RWPE2 (cell line): ENCODE data around the gene MAP4K2.

Experiments
- ATAC-seq: fragments of 200-7000 bp; cut with Tn5 transposase; 3 replicates; pipeline ENCODE4 v1.9.1; 2021; ENCODE audit warnings: low read depth
- DNase-seq: peaks from one replicate; pipeline ENCODE4 v3.0.0-alpha.2; 2020; ENCODE audit warnings: low spot score
- H3K27ac ChIP-seq: fragments of 450-650 bp; 2 replicates; pipeline ENCODE4 v1.5.1; 2017; ENCODE audit warnings: mild to moderate bottlenecking; ENCODE audit not compliant: poor library complexity, severe bottlenecking
- H3K27me3 ChIP-seq: fragments of 250-450 bp; sonication (Bioruptor Pico); 2 replicates; pipeline ENCODE4 v1.5.1; 2021; ENCODE audit warnings: mild to moderate bottlenecking, moderate library complexity; ENCODE audit not compliant: insufficient read depth, poor library complexity, severe bottlenecking
- H3K36me3 ChIP-seq: fragments of 250-450 bp; sonication (Bioruptor Pico); 2 replicates; pipeline ENCODE4 v1.5.1; 2020; ENCODE audit warnings: low read depth, mild to moderate bottlenecking, moderate library complexity
- H3K4me1 ChIP-seq: fragments of 250-450 bp; sonication (Bioruptor Pico); 2 replicates; pipeline ENCODE4 v1.5.1; 2021; ENCODE audit warnings: mild to moderate bottlenecking, moderate library complexity; ENCODE audit not compliant: insufficient read depth, poor library complexity, severe bottlenecking
- H3K4me3 ChIP-seq: fragments of 250-450 bp; sonication (Bioruptor Pico); 2 replicates; pipeline ENCODE4 v1.5.1; 2021; ENCODE audit warnings: mild to moderate bottlenecking, moderate library complexity; ENCODE audit not compliant: severe bottlenecking
- H3K9me3 ChIP-seq: fragments of 250-450 bp; sonication (Bioruptor Pico); 2 replicates; pipeline ENCODE4 v1.5.1; 2021; ENCODE audit warnings: mild to moderate bottlenecking, moderate library complexity; ENCODE audit not compliant: severe bottlenecking
- CTCF ChIP-seq: fragments of 450-650 bp; IDR thresholded peaks from one replicate; pipeline ENCODE4 v1.5.1; 2017; ENCODE audit warnings: mild to moderate bottlenecking, moderate library complexity; ENCODE audit not compliant: poor library complexity, severe bottlenecking

The MAP4K2 gene

GRCh38 chr11:64769283-64769682, 33.7 kb downstream of the MAP4K2 start:
- Histone ChIP-seq H3K9me3 (no peaks in the 10 kb centered on the region), H3K27me3 (no peaks in the 10 kb centered on the region), H3K27ac (no peak overlapping the region), H3K4me1 (no peaks in the 10 kb centered on the region), H3K4me3 (no peak overlapping the region), H3K36me3 (peaks cover 95% of the 10 kb centered on the region)
- no peak for DNase-seq
- no peak for ATAC-seq
- no peak for TF ChIP-seq CTCF

DNA sequence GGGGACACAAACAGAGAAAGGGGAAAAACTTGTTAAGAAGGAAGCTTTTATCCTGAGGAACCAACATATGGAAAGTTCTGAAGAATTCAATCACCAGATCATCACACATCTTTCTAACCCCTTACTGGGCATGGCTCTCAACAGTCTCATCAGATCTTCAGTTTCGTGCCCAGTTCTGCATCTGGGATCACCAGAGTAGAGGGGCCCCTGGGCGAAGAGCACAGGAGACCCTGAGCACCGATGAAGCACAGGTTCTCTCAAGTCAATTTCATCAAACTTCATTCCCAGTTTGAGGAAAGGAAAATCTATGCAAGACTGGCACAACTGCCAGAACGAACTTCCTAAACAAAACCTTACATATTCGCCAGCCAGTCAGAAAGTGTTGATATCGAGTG, 34.7 kb downstream of the MAP4K2 start:
- TF ChIP-seq CTCF = no peak
- Histone ChIP-seq H3K27me3 (no peaks in the 10 kb centered on the region), H3K4me3 (no peak overlapping the region), H3K27ac (no peak overlapping the region), H3K4me1 (peaks cover 6% of the 10 kb centered on the region), H3K9me3 (no peaks in the 10 kb centered on the region), H3K36me3 (peaks cover 95% of the 10 kb centered on the region)
- DNase-seq (no peak), ATAC-seq (no peak)

- Histone ChIP-seq H3K9me3 (no peaks in the 10 kb centered on the region), H3K27me3 (no peaks in the 10 kb centered on the region), H3K27ac (no peak overlapping the region), H3K36me3 (peaks cover 95% of the 10 kb centered on the region), H3K4me1 (peaks cover 13% of the 10 kb centered on the region), H3K4me3 (no peak overlapping the region)
- ATAC-seq = peak; percentile 29; the same call in 1 of the 3 replicates
- peak; percentile 78 for DNase-seq
- TF ChIP-seq CTCF = peak; percentile 79
These were observed 35.4 kb downstream of the MAP4K2 start for GRCh38 chr11:64767344-64768299.

- Histone ChIP-seq H3K27me3 (no peaks in the 10 kb centered on the region), H3K27ac (no peak overlapping the region), H3K4me3 (no peak overlapping the region)
These were observed 36.1 kb downstream of the MAP4K2 start for GRCh38 chr11:64766881-64767280.

More at GRCh38 chr11:64766881-64767280, 36.1 kb downstream of the MAP4K2 start:
- Histone ChIP-seq H3K9me3 (no peaks in the 10 kb centered on the region), H3K4me1 (peaks cover 17% of the 10 kb centered on the region), H3K36me3 (peaks cover 89% of the 10 kb centered on the region)
- ATAC-seq (no peak), DNase-seq (no peak)
- no peak for TF ChIP-seq CTCF
